Stimulated activated CD8-positive, alpha-beta memory T cell treated with anti-CD3 and anti-CD28 coated beads, Interleukin-12 subunit alpha, Interleukin-12 subunit beta, amount 100 ng/mL, for 24 hours (primary cell): ENCODE results near the gene APOC3.

Source experiments
- DNase-seq: peaks from one replicate; pipeline ENCODE4 v3.0.0-alpha.2; 2020; ENCODE audit errors: extremely low read depth

Gene APOC3

DNA sequence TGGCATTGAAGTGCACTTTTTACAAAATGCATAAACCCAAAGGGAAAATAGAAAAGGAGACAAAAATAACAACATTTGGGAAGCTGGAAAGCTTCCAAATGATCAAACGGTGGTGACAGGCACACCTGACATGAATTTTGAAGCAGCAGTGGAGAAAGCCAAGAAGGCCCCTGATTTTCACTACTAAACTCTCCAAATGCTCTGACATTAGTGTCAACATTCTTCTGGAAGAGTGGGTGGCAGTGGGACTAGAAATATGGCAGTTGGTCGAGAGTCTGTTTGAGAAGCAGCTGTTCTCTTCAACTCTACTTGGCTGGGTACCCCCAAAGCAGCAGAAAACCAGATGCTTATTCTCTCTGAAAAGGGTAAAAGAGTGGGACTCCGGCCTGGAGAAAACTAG is 25.7 kb upstream of the APOC3 start:
- DNase-seq, result no peak

- DNase-seq, result no peak
These were observed 22.0 kb upstream of the APOC3 start for GRCh38 chr11:116807601-116808261.

DNA sequence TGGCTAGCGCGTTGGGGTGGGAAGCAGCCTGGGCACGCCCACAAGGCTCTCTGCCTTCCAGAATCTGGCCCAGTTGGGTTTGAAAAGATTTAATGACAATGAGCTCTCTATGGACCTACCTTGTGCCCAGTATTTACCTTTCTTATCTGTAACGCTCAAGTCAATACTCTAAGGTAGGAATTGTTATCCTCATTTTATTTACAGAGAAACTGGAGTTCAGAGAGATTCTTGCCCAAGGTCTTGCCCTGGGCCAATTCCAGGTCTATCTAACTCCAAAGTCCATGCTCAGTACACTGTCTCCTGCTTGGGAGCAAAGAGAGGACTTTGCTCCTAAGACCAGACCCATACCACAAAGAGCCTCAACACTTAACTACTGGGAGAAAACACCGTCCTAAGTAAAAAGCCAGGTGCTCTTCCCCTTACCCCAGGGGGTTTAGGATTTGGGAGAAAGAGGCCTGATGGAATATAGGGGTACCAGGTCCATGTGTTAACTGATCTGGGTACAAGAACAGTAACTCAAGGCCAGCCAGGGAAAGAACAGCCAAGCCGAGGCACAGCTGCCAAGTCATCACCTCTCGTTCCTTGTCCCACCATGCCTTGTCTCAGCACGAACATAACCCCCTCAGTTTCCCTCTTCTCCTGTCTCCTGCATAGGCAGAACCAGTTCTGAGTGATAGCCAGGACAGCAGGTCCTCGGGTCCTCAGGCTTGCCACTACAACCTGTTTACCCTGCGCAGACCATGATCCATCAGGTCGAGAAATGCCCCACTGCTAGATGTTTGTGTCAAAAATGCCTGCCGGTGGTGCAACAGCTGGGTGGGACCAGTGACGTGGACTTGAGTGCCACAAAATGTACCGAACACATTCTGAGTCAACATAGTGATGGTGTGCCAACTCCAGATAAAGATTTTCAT is 21.2 kb upstream of the APOC3 start:
- DNase-seq, result no peak

GRCh38 chr11:116811194-116811593 is 18.5 kb upstream of the APOC3 start:
- DNase-seq, result no peak

GRCh38 chr11:116812109-116812508 is 17.6 kb upstream of the APOC3 start:
- no peak for DNase-seq

GRCh38 chr11:116813170-116813569 is 16.5 kb upstream of the APOC3 start:
- DNase-seq, result no peak

- DNase-seq, result no peak
These were observed 15.8 kb upstream of the APOC3 start for GRCh38 chr11:116813781-116814471.

DNA sequence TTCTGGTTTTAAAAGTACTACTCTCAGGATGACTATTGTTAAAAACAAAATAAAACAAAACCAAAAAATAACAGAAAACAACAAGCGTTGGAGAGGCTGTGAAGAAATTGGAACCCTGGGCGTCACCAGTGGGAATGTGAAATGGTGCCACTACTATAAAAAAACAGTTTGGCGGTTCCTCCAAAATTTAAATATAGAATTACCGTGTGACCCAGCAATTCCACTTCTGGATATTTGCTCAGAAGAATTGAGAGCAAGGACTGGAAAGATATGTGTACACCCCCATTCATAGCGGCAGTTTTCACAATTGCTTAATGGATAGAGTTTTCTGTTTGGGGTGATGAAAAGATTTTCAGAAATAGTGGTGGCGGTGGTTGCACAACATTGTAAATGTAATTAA is 15.2 kb upstream of the APOC3 start:
- no peak for DNase-seq

GRCh38 chr11:116819049-116819448 is 10.7 kb upstream of the APOC3 start:
- DNase-seq, result no peak

GRCh38 chr11:116821050-116821918 is 8.4 kb upstream of the APOC3 start:
- no peak for DNase-seq

- DNase-seq, result no peak
These were observed 7.1 kb upstream of the APOC3 start for GRCh38 chr11:116822575-116822974.

DNA sequence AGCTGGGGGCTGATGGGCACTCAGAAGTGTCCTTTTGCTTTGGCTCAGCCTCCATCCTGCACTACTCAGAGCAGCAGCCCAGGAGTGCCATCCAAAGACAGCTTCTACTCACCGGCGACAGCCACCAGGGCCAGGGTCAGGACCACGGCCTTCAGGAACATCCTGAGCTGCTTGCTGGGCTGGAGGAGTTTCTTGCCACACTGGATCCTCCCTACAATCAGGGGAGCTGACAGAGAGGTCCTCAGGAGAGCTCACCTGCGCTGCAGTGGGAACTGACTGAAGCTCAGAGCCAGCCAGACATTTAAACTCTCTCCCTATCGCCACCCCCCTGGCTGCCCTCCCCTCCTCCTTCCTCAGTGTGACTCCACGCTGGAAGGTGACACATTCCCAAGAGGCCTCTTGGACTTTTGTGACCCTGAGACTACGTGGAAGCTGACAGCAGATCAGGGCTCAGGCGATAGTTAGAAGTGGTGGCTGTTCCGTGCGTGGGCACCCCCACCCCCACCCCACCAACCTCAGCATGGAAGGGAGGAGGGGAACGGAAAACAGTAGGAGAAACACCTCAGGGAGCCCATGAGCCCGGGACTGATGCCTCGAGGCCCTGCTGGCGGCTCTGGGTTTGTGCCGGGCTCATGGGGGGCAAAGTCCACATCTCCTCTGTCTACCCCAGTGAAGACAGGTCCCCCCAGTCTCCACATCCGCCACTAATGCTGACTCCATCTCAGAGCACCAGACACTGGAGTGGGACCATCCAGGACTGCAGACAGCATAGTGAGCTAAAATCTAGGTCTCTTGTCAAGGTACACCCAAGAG is 6.5 kb upstream of the APOC3 start, which contains the start of gene APOA4:
Gene APOA4 (minus strand): TSS at position 274 of the 813 bp plus-strand sequence. CDS start 113 bp downstream, at position 161.
- no peak for DNase-seq

GRCh38 chr11:116825434-116825833 is 4.3 kb upstream of the APOC3 start:
- no peak for DNase-seq

DNA sequence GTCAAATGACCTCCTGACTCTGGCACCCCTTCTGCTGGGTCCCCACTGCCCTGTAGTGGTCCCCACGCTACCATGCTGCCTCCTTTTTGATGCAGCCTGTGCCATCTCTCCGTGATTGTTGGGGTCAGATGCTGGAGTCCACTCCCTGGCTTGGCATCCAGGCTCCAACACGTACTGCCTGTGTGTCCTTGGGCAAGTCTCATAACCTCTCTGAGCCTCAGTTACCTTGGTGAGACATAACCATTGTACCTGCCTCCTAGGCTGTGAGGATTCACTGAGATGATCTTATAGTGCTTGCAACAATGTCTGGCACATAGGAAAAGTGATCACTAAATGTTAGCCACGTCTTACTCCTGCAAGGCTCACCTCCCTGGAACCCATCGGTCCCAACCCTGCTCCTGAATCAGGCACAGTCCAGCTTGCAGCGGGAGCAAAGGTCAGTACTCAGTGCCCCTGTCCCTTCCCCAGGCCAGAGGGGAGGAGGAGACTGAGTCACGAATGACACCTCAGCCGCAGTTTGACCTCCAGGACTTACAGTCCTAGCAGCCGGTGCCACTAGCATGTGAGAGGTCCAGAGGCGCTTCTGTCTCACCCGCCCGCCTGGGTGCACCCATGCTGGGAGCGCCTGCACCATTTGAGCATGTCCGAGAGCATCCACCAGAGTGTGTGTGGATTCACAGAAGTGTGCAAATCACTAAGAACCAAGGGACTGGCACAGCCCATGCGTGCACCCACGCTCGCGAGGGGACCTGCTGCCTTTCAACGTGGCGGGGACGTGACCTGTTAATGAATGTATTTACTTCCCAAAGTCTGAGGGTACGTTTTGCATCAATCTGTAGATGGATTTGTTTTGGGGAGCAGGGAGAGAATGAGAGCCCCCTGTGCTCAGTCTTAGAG is 3.6 kb upstream of the APOC3 start:
- DNase-seq, result no peak

DNA sequence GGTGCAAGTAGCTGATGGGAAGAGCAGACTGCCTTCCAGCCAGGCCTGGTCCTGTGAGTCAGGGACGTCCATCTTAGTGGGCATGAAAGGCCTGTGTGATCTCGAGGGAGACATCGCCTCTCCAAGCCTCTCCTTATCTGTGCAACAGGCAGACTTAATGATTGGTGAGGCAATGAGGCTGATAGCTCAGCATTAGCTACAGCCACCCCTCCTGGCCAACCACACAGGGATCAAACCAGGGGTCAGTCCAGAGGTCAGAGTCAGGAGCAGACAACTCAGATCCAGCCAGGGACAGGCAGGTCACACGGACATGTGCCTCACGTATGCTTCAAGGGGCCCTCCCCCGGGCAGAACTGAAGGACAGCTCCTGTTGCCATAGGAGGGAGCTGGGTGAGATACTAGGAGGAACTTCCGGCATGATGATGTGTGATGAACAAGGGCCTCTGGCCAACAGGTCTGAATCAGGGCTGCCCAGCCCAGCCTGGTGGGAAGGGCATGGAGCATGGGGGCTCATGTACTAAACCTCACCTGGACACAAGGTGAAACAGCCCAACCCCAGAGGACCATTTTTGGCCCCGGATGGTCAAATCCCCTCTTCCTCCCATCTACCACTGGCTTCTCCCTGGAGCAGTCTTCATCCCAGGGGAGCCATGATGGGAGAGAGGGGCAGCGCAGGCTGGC is 2.8 kb upstream of the APOC3 start:
- DNase-seq, result no peak

DNA sequence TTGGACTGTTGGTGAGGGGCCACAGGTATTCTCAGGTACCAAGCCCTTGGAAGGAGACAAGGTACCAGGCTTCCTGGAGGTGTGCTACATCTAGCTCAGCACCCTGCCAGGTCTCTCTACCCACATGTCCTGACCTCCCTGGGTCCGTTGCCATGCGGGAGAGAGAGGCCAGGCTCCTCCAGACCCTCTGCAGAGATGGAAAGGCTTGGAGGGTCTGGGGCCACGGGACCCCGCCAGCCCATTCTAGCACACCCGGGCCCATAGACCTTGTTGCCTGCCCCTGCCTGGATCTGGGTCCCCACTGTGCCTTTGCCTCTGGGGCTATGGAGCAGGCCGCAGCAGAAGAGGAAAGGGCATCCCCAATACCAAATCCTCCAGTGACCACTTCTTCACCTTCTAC is 2.2 kb upstream of the APOC3 start:
- DNase-seq, result no peak

DNA sequence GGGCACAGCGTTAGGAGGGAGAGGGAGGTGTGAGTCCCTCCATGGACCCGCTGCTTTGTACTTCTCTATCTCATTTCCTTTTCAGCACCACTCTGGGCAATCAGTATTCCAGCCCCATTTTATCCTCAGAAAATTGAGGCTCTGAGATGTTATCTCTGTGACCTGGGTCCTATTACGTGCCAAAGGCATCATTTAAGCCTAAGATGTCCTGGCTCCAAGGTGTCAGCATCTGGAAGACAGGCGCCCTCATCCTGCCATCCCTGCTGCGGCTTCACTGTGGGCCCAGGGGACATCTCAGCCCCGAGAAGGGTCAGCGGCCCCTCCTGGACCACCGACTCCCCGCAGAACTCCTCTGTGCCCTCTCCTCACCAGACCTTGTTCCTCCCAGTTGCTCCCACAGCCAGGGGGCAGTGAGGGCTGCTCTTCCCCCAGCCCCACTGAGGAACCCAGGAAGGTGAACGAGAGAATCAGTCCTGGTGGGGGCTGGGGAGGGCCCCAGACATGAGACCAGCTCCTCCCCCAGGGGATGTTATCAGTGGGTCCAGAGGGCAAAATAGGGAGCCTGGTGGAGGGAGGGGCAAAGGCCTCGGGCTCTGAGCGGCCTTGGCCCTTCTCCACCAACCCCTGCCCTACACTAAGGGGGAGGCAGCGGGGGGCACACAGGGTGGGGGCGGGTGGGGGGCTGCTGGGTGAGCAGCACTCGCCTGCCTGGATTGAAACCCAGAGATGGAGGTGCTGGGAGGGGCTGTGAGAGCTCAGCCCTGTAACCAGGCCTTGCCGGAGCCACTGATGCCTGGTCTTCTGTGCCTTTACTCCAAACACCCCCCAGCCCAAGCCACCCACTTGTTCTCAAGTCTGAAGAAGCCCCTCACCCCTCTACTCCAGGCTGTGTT is 829 bp upstream of the APOC3 start:
- DNase-seq, result no peak
